Activated naive CD4-positive, alpha-beta T cell treated with anti-CD3 and anti-CD28 coated beads, Interleukin-2, amount 50 U/mL, for 24 hours (primary cell): ENCODE data around the gene CAPN11.
"Not testable (repeated sequence)": the region's sequence is repeated elsewhere in the genome, so short reads cannot be mapped to it uniquely, and the experiment has no call there.

ENCODE experiments used
- H3K27ac Mint-ChIP-seq: one replicate; pipeline ENCODE4 v1.8.0; 2021; ENCODE audit warnings: mild to moderate bottlenecking, mixed read lengths
- H3K27me3 Mint-ChIP-seq: one replicate; pipeline ENCODE4 v1.8.0; 2021; ENCODE audit warnings: mixed read lengths
- H3K36me3 Mint-ChIP-seq: one replicate; pipeline ENCODE4 v1.8.0; 2021; ENCODE audit warnings: mixed read lengths
- H3K4me1 Mint-ChIP-seq: one replicate; pipeline ENCODE4 v1.8.0; 2021; ENCODE audit warnings: mixed read lengths
- H3K4me3 Mint-ChIP-seq: one replicate; pipeline ENCODE4 v1.8.0; 2021; ENCODE audit warnings: mild to moderate bottlenecking, mixed read lengths
- H3K9me3 Mint-ChIP-seq: one replicate; pipeline ENCODE4 v1.8.0; 2021; ENCODE audit warnings: mixed read lengths

The CAPN11 gene

DNA sequence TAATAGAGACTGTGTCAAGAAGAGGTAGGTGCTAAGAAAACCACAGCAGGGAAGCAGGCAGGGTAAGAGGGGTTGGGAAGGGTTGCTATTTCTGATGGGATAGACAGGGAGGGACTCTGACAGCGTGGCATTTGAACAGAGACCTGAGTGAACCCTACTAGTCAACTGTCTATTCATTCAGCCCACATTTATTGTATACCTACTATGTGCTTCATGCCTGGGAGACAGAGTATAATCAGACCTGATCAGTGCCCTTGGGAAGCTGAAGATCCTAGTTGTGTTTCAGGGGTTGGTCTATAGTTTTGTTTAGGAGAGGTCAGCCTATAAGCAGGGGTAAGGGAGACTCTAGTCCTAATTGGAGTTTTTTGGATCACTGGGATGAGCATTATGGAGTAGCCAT is 14.9 kb upstream of the CAPN11 start:
- no peaks in the 10 kb centered on the region for H3K27me3 Mint-ChIP-seq
- H3K4me1 Mint-ChIP-seq = no peaks in the 10 kb centered on the region
- H3K36me3 Mint-ChIP-seq = peaks cover 6% of the 10 kb centered on the region
- no peaks in the 10 kb centered on the region for H3K9me3 Mint-ChIP-seq
- no peak overlapping the region for H3K4me3 Mint-ChIP-seq
- no peak overlapping the region for H3K27ac Mint-ChIP-seq

DNA sequence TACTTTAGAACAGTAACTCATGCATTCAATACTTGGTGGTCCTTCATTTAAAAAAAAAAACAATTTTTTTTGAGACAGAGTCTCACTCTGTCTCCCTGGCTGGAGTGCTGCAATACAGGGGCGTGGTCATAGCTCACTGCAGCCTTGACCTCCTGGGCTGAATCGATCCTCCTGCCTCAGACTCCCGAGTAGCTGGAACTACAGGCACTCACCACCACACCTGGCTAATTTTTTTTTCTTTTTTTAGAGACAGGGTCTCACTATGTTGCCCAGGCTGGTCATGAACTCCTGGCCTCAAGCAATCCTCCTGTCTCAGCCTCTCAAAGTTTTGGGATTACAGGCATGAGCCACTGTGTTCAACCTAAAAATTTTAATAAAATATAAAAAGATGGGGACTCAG is 14.1 kb upstream of the CAPN11 start:
- not testable (repeated sequence) for H3K4me3 Mint-ChIP-seq, H3K4me1 Mint-ChIP-seq, H3K27me3 Mint-ChIP-seq, H3K27ac Mint-ChIP-seq, H3K9me3 Mint-ChIP-seq
- H3K36me3 Mint-ChIP-seq = peaks cover 10% of the 10 kb centered on the region

DNA sequence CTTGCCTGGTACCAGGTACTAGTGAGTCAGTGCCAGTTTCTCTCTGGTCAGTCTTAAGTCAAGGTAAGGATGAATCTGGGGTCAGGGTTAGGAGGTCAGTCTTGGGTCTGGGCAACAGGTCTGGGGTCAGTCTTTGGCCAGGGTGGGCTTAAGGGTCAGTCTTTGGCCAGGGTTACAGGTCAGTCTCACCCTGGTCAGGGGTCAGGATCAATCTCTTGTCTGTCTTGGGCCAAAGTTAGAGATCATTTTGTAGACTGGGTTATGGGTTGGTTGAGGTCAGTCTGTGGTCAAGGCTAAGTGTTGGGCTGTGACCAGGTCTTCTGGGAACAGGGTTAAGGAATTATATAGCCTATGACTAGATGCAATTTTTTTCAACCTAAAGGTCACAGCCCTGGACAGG is 12.8 kb upstream of the CAPN11 start:
- Mint-ChIP-seq H3K27ac (no peak overlapping the region), H3K27me3 (no peaks in the 10 kb centered on the region), H3K4me3 (no peak overlapping the region), H3K4me1 (peaks cover 3% of the 10 kb centered on the region), H3K36me3 (peaks cover 10% of the 10 kb centered on the region), H3K9me3 (no peaks in the 10 kb centered on the region)

DNA sequence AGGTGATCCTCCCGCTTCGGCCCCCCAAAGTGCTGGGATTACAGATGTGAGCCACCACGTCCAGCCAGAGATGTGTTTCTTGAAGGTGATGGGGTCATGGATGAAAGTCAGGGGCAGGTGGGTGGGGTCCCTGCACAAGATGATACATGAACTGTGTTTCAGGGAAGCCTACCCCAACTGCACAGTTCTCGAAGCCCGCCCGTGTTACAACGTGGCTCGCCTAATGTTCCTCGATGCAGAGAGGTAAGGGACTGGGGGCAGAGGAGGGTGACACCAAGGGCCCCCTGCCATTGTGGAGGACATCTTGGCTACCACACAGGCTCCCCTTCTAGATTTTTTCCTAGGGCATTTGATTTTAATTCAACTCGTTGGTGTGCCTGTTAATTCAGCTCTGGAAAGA is 11.9 kb upstream of the CAPN11 start:
- Mint-ChIP-seq H3K36me3 (peaks cover 7% of the 10 kb centered on the region), H3K4me1 (peaks cover 9% of the 10 kb centered on the region), H3K4me3 (no peak overlapping the region), H3K27me3 (no peaks in the 10 kb centered on the region), H3K27ac (no peak overlapping the region), H3K9me3 (no peaks in the 10 kb centered on the region)

DNA sequence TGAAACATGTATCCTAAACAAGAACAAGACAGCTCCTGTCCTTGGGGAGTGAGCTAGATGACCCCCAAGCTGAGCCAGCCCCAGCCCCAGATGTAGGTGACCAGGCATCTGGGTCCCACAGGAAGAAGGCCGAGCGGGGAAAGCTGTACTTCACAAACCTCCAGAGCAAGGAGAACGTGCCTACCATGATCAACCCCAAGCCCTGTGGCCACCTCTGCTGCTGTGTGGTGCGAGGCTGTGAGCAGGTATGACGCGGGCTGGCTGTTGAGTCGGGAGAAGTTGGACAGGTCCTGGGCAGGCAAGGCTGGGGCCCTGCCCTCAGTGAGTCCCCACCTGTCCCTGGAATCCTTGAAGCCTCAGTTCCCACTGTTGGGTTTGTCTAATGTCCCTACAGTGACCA is 11.4 kb upstream of the CAPN11 start:
- Mint-ChIP-seq H3K36me3 (peaks cover 7% of the 10 kb centered on the region), H3K27me3 (no peaks in the 10 kb centered on the region), H3K4me1 (peaks cover 9% of the 10 kb centered on the region), H3K4me3 (no peak overlapping the region), H3K27ac (no peak overlapping the region), H3K9me3 (no peaks in the 10 kb centered on the region)

DNA sequence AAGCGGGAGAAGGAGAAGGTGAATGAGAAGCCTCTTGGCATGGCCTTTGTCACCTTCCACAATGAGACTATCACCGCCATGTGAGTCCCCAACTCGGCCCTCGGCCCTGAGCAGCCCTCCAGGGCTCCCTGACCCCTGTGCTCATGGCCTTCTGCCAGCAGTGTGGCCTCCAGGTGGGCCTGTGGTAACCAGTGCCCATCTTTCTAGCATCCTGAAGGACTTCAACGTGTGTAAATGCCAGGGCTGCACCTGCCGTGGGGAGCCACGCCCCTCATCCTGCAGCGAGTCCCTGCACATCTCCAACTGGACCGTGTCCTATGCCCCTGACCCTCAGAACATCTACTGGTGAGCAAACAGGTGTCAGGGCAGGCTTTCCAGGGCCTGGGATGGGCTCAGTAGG is 10.3 kb upstream of the CAPN11 start:
- Mint-ChIP-seq H3K4me3 (no peak overlapping the region), H3K36me3 (peaks cover 9% of the 10 kb centered on the region), H3K27ac (no peak overlapping the region)

DNA sequence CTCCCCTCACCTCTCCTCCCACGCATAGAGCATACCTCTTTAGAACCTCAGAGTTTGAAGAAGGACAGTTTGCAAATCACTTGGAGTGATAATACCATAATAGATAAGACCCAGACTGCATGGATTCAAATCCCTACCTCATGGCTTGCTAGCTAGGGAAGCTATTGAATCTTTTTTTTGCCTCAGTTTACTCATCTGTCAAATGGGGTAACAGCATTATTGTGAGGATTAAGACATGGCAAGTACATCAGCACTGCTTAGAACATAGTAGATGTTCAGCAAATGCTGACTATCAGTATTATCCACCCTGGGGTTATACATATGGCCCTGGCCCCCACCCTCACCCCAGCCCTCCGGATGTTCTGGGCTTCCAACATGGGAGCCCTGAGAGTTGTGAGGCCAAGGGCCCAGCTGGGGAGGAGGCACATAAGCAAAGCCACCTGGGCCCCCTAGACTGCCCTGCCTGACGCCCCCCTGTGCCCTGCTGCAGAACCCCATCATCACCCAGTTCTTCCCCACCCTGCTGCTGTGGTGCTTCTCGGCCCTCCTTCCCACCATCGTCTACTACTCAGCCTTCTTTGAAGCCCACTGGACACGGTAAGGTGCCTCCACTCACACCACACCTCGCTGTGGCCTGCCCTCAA is 9.1 kb upstream of the CAPN11 start:
- no peak overlapping the region for H3K4me3 Mint-ChIP-seq
- H3K4me1 Mint-ChIP-seq = peaks cover 9% of the 10 kb centered on the region
- no peaks in the 10 kb centered on the region for H3K27me3 Mint-ChIP-seq
- H3K9me3 Mint-ChIP-seq = no peaks in the 10 kb centered on the region
- H3K36me3 Mint-ChIP-seq = peaks cover 9% of the 10 kb centered on the region
- H3K27ac Mint-ChIP-seq = no peak overlapping the region

More for the DNA sequence above, 10.3 kb upstream of the CAPN11 start:
- peaks cover 9% of the 10 kb centered on the region for H3K4me1 Mint-ChIP-seq
- no peaks in the 10 kb centered on the region for H3K9me3 Mint-ChIP-seq
- no peaks in the 10 kb centered on the region for H3K27me3 Mint-ChIP-seq

DNA sequence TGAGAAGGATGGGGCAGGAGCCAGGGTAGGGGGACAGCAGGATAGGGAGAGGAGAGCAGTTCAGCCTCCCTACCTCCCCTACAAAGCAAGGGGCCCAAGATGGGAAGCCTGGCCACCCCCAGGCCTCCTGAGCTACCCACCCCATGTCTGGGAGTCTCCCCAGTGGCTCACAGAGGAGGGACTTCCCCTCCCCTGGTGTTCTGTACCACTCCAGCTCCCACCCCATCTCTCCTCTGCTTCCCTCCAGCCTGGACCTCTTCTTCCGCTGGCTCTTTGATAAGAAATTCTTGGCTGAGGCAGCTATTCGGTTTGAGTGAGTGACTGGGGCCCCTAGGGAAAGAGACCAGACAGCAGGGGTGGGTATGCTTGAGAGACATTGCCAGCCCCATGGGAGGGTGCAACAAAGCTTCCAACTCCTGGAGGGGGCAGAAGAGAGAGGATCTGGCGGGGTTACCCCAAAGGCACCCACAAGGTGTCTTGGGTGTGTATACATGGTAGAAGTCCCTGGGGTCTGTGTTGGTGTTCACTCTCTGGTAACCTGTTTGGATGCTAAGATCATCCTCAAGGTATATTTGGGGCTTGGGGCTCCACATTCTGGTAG is 8.2 kb upstream of the CAPN11 start:
- H3K27ac Mint-ChIP-seq = no peak overlapping the region
- H3K27me3 Mint-ChIP-seq = no peaks in the 10 kb centered on the region
- H3K4me1 Mint-ChIP-seq = peaks cover 9% of the 10 kb centered on the region

DNA sequence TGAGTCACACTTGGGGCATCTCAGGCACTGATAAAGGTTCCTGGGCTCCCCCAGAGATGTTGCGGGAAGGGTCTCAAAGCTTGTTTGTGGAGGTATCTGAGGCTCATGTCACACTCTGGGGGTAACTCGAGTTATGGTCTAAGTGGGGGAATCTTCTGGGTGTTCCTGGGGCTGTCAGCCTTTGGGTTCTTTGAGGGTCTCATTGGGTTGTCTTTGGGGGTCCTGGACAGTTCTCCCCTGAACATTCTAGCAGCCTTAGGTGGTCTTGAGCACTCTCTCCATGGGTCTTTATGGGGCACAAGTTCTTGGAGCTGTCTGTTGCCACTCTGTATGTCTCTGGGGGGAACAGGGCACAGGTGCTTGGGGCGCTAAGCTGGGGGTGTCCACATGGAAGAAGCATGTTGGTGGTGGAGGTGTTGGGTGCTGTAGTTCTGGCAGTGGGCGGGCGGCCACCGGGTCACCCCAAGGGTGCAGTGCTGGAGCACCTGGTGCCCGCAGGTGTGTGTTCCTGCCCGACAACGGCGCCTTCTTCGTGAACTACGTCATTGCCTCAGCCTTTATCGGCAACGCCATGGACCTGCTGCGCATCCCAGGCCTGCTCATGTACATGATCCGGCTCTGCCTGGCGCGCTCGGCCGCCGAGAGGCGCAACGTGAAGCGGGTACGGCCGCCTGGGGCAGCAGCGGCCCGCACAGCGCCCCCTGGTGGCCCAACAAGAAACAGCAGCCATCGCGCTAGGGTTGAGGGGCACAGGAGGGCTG is 7.1 kb upstream of the CAPN11 start:
- Mint-ChIP-seq H3K27me3 (no peaks in the 10 kb centered on the region), H3K4me3 (no peak overlapping the region), H3K4me1 (peaks cover 9% of the 10 kb centered on the region), H3K9me3 (no peaks in the 10 kb centered on the region), H3K36me3 (peaks cover 8% of the 10 kb centered on the region), H3K27ac (no peak overlapping the region)

More for the DNA sequence above, 8.2 kb upstream of the CAPN11 start:
- Mint-ChIP-seq H3K9me3 (no peaks in the 10 kb centered on the region), H3K4me3 (no peak overlapping the region), H3K36me3 (peaks cover 9% of the 10 kb centered on the region)

DNA sequence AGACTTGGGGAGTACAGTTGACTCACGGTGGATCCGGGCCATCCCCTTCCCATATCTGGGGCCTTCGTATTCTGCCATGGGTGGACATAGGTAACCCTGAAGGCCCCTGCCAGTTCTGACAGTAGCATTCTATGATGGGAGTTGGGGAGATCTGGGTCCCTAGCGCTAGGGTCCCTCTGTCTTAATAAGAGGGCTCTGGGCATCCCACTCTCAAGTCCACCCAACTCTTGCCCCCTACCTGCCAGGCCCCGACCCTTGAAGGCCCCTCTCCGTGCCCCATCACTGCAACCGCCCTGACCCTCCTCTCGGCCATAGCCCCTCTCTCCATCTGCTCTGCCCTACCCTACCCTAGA is 6.5 kb upstream of the CAPN11 start:
- H3K4me1 Mint-ChIP-seq = peaks cover 9% of the 10 kb centered on the region
- no peaks in the 10 kb centered on the region for H3K27me3 Mint-ChIP-seq

DNA sequence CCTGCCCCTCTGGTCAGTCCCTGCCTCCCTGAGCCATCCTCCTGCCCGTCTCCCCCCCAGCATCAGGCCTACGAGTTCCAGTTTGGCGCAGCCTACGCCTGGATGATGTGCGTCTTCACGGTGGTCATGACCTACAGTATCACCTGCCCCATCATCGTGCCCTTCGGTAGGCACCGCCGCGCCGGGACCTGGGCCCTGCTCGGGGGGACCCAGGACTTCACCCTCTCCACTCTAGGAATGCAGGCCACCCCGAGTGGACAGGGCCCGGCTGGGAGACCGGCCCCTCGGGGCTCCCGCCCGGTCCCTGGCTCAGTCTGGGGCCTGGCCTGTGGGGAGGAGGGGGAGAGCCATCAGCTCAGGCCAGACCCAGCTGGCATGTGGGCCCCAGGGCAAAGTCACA is 6.1 kb upstream of the CAPN11 start:
- no peaks in the 10 kb centered on the region for H3K9me3 Mint-ChIP-seq
- H3K4me1 Mint-ChIP-seq = peaks cover 9% of the 10 kb centered on the region
- H3K27me3 Mint-ChIP-seq = no peaks in the 10 kb centered on the region
- H3K4me3 Mint-ChIP-seq = no peak overlapping the region
- H3K36me3 Mint-ChIP-seq = peaks cover 8% of the 10 kb centered on the region
- no peak overlapping the region for H3K27ac Mint-ChIP-seq

More for the DNA sequence above, 6.5 kb upstream of the CAPN11 start:
- Mint-ChIP-seq H3K4me3 (no peak overlapping the region), H3K36me3 (peaks cover 8% of the 10 kb centered on the region), H3K27ac (no peak overlapping the region), H3K9me3 (no peaks in the 10 kb centered on the region)

DNA sequence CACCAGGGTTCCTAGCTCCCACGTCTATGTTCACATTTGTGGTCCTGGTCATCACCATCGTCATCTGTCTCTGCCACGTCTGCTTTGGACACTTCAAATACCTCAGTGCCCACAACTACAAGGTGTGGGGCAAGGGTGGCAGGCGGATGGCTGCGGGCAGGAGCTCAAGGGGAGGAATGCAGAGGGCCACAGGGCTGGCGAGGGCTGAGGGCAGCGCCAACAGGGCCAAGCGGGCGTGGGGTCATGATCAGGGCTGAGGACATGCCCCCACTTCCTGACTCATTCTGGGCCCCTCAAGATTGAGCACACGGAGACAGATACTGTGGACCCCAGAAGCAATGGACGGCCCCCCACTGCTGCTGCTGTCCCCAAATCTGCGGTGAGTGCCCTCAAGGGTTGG is 4.6 kb upstream of the CAPN11 start:
- Mint-ChIP-seq H3K27ac (no peak overlapping the region), H3K9me3 (no peaks in the 10 kb centered on the region), H3K36me3 (peaks cover 4% of the 10 kb centered on the region), H3K4me1 (peaks cover 9% of the 10 kb centered on the region), H3K4me3 (no peak overlapping the region), H3K27me3 (no peaks in the 10 kb centered on the region)

DNA sequence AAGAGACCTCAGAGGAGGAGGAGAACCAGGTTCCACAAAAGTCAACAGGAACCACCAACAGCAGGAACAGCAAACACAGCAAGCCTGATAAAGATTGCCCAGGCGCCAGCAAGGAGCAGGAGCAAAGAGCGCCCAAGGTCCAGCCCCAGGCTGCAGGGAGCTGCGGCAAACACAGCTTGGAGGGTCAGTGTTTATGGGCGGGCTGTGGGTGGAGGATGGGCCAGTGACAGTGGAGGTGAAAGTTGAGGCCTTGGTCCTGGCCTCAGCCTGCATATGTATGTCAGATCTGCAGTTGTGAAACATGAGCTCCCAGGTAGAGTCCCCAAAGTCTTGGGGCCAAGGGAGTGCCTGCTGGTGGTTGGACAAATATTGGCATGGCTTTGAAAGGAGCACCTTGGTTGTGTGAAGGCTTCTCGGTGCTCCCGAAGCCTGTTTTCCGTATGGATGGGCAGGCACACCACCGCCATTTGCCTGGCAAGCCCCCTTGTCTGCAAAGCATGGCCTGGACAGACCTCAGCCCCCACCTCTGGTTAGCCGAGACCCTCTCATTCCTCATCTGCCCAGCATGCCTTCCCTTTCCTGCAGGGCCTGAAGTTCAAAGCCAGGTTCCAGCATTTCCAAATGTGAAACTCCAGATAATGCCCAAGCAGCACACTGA is 2.0 kb upstream of the CAPN11 start:
- peaks cover 2% of the 10 kb centered on the region for H3K36me3 Mint-ChIP-seq
- no peak overlapping the region for H3K4me3 Mint-ChIP-seq
- H3K27ac Mint-ChIP-seq = no peak overlapping the region
- H3K9me3 Mint-ChIP-seq = no peaks in the 10 kb centered on the region
- no peaks in the 10 kb centered on the region for H3K27me3 Mint-ChIP-seq
- H3K4me1 Mint-ChIP-seq = peaks cover 1% of the 10 kb centered on the region

DNA sequence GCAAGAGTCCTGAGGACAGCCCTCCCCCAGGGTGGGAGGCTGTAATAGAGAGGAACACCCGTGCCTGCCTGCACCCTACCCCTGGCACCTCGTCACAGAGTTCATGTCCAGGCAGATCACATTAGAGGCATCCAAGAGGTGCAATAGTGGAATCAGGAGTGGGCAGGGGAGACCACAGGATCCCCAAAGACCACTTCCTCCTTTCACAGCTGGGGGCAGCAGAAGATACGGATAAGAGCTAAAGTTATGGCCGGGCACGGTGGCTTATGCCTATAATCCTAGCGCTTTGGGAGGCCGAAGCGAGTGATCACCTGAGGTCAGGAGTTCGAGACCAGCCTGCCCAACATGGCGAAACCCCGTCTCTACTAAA is 1.5 kb upstream of the CAPN11 start:
- no peaks in the 10 kb centered on the region for H3K4me1 Mint-ChIP-seq
- H3K27me3 Mint-ChIP-seq = no peaks in the 10 kb centered on the region
- no peaks in the 10 kb centered on the region for H3K9me3 Mint-ChIP-seq
- H3K4me3 Mint-ChIP-seq = no peak overlapping the region
- no peak overlapping the region for H3K27ac Mint-ChIP-seq
- H3K36me3 Mint-ChIP-seq = peaks cover 2% of the 10 kb centered on the region

DNA sequence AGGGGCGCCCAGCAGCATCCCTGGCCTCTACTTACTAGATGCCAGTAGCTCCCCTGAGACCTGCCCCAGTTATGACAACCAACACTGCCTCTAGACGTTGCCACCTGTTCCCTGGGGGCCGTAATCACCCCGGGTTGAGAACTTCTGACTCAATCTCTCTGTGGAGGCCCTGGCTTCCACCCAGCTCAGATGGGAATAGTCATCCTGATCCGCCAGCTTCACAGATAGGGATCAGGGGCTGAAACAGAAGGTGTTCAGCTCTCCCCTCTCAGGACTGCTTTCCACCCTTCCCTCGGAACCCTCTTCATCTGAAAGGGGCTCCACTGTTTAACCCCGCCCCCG is 3.3 kb downstream of the CAPN11 start:
- no peak overlapping the region for H3K4me3 Mint-ChIP-seq
- no peaks in the 10 kb centered on the region for H3K9me3 Mint-ChIP-seq
- H3K36me3 Mint-ChIP-seq = no peaks in the 10 kb centered on the region
- no peaks in the 10 kb centered on the region for H3K4me1 Mint-ChIP-seq
- peaks cover 4% of the 10 kb centered on the region for H3K27me3 Mint-ChIP-seq
- no peak overlapping the region for H3K27ac Mint-ChIP-seq
